HG03066 (cell line): ENCODE data around the gene SDHB.

Experiments used
- ATAC-seq: cut with Tn5 transposase; IDR thresholded peaks from one replicate; pipeline ENCODE4 v1.9.1; 2021; ENCODE audit warnings: low read depth; ENCODE audit not compliant: unreplicated experiment

SDHB gene

GRCh38 chr1:16991571-16991970 is 62.3 kb downstream of the SDHB start:
- ATAC-seq: no peak

GRCh38 chr1:16989676-16990391 is 64.0 kb downstream of the SDHB start:
- ATAC-seq: no peak

GRCh38 chr1:16988210-16988609 is 65.6 kb downstream of the SDHB start:
- ATAC-seq: no peak

GRCh38 chr1:16986962-16987361 is 66.9 kb downstream of the SDHB start:
- no peak for ATAC-seq

GRCh38 chr1:16986560-16986959 is 67.3 kb downstream of the SDHB start:
- ATAC-seq: no peak

GRCh38 chr1:16986113-16986512 is 67.7 kb downstream of the SDHB start:
- no peak for ATAC-seq

GRCh38 chr1:16984717-16985116 is 69.1 kb downstream of the SDHB start:
- ATAC-seq: no peak

GRCh38 chr1:16983649-16984048 is 70.2 kb downstream of the SDHB start:
- no peak for ATAC-seq

- no peak for ATAC-seq
These were observed 70.9 kb downstream of the SDHB start for GRCh38 chr1:16982902-16983301.

- ATAC-seq: no peak
These were observed 72.5 kb downstream of the SDHB start for GRCh38 chr1:16981269-16981849.

GRCh38 chr1:16980473-16981268 is 73.2 kb downstream of the SDHB start, which contains the start of gene MFAP2:
Gene MFAP2 (minus strand): TSS chr1:16980620. CDS start chr1:16978273, 2,347 bp downstream.
- ATAC-seq: no peak

GRCh38 chr1:16979475-16980327 is 74.1 kb downstream of the SDHB start:
- no peak for ATAC-seq

- ATAC-seq: no peak
These were observed 75.0 kb downstream of the SDHB start for GRCh38 chr1:16978567-16979474.

- ATAC-seq: no peak
These were observed 75.7 kb downstream of the SDHB start for GRCh38 chr1:16978139-16978538.

GRCh38 chr1:16977377-16977776 is 76.5 kb downstream of the SDHB start:
- no peak for ATAC-seq

- no peak for ATAC-seq
These were observed 76.9 kb downstream of the SDHB start for GRCh38 chr1:16976966-16977365.

GRCh38 chr1:16975838-16976237 is 78.0 kb downstream of the SDHB start:
- ATAC-seq: no peak

- ATAC-seq: no peak
These were observed 78.6 kb downstream of the SDHB start for GRCh38 chr1:16975211-16975610.

- ATAC-seq: no peak
These were observed 80.6 kb downstream of the SDHB start for GRCh38 chr1:16973215-16973614.
